ENCODE measurements around the gene CD300LB. TPM values are rescaled to one million over a fixed set of nuclear protein-coding genes. Genes with fewer than 3 reads are reported as not detected.

CD300LB gene
- total RNA-seq, 1 donor from 2014 or later: 1.5 TPM

- intact Hi-C loops (cut with DNase I): no loop called here
- Histone ChIP-seq H3K9me3 (no peaks in the 10 kb centered on the region), H3K27ac (peak overlapping the region; percentile 51), H3K27me3 (ENCODE audit: low read depth) (no peaks in the 10 kb centered on the region), H3K4me1 (peaks cover 7% of the 10 kb centered on the region), H3K36me3 (no peaks in the 10 kb centered on the region), H3K4me3 (peak overlapping the region; percentile 32)
- ATAC-seq: peak; percentile 83 to 92
- TF ChIP-seq CTCF (IDR thresholded peaks at IDR 0.05): no peak
- DNase-seq: peak; percentile 80
Measured at GRCh38 chr17:74532115-74532514, 840 bp upstream of the CD300LB start.

- H3K27me3 ChIP-seq (ENCODE audit: low read depth): no peaks in the 10 kb centered on the region
- no peak overlapping the region for H3K4me3 ChIP-seq
- DNase-seq (peak; percentile 6), ATAC-seq (no peak)
- TF ChIP-seq CTCF (IDR thresholded peaks at IDR 0.05): no peak
- intact Hi-C loops (cut with DNase I): no loop called here
- no peaks in the 10 kb centered on the region for H3K36me3 ChIP-seq
- H3K4me1 ChIP-seq: peaks cover 7% of the 10 kb centered on the region
- H3K9me3 ChIP-seq: no peaks in the 10 kb centered on the region
- no peak overlapping the region for H3K27ac ChIP-seq
Measured at GRCh38 chr17:74530831-74531150, 484 bp downstream of the CD300LB start.

GRCh38 chr17:74529243-74529642, 2.0 kb downstream of the CD300LB start:
- peaks cover 7% of the 10 kb centered on the region for H3K4me1 ChIP-seq
- peak; percentile 24 for DNase-seq
- no peak for TF ChIP-seq CTCF (IDR thresholded peaks at IDR 0.05)
- H3K27ac ChIP-seq: no peak overlapping the region
- no peaks in the 10 kb centered on the region for H3K9me3 ChIP-seq
- no peaks in the 10 kb centered on the region for H3K36me3 ChIP-seq
- no peak for ATAC-seq
- no peaks in the 10 kb centered on the region for H3K27me3 ChIP-seq (ENCODE audit: low read depth)
- intact Hi-C loops (cut with DNase I): no loop called here
- no peak overlapping the region for H3K4me3 ChIP-seq

DNA sequence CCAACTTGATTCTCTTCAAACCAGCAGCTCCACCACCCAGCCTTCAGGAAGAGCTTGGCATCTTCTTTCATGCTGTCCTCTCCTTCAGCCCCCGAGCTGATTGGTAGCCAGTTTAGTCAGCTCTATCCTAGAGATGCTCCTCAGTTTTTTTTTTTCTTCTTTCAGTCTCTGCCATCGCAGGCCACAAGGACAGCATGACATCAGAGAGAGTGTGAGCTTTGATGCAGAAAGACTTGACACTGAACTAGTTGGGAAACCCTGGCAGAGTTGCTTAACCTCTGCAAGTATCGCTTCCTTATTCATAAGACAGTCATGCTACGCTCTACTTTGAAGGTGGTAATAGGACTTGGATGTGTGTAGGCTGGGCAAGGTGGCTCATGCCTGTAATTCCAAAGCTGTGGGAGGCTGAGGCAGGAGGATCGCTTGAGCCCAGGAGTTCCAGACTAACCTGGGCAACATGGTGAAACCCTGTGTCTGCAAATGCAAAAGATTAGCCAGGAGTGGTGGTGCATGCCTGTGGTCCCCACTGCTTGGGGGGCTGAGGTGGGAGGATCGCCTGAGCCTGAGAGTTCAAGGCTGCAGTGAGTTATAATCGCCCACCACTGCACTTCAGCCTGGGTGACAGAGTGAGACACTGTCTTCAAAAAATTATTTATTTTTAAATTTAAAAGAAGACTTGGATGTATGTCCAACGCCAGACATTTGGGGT, 2.6 kb downstream of the CD300LB start:
- H3K9me3 ChIP-seq: no peaks in the 10 kb centered on the region
- H3K27me3 ChIP-seq (ENCODE audit: low read depth): no peaks in the 10 kb centered on the region
- no peak for TF ChIP-seq CTCF (IDR thresholded peaks at IDR 0.05)
- peak; percentile 41 for DNase-seq
- peaks cover 7% of the 10 kb centered on the region for H3K4me1 ChIP-seq
- intact Hi-C loops (cut with DNase I): no loop called here
- no peaks in the 10 kb centered on the region for H3K36me3 ChIP-seq
- ATAC-seq: peak; percentile 53 to 62
- no peak overlapping the region for H3K27ac ChIP-seq
- H3K4me3 ChIP-seq: no peak overlapping the region

DNA sequence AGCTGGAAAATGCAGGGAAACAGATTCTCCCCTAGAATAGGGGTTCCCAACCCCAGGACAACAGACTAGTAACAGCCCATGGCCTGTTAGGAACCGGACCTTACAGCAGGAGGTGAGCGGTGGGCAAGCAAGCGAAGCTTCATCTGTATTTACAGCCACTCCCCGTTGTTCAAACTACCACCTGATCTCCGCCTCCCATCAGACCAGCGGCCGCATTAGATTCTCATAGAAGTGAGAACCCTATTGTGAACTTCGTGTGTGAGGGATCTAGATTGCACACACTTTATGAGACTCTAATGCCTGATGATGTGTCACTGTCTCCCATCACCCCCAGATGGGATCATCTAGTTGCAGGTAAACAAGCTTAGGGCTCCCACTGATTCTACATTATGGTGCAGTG, 3.5 kb downstream of the CD300LB start:
- TF ChIP-seq CTCF (IDR thresholded peaks at IDR 0.05): no peak
- Histone ChIP-seq H3K4me3 (no peak overlapping the region), H3K27me3 (ENCODE audit: low read depth) (no peaks in the 10 kb centered on the region), H3K9me3 (no peaks in the 10 kb centered on the region), H3K36me3 (no peaks in the 10 kb centered on the region), H3K27ac (no peak overlapping the region), H3K4me1 (peaks cover 7% of the 10 kb centered on the region)
- ATAC-seq (no peak), DNase-seq (no peak)
- intact Hi-C loops (cut with DNase I): no loop called here

Data from lower lobe of right lung (tissue), 2 donors.